Natural killer cell treated with Interleukin-12 subunit alpha and Interleukin-12 subunit beta and Interleukin-15 and Interleukin-18, amount 100 ng/mL, for 72 hours (primary cell): ENCODE results near the gene TACC3. TPM values are rescaled to one million over a fixed set of nuclear protein-coding genes. Genes with fewer than 3 reads are reported as not detected.

Experiments used
- ATAC-seq, 2 donors: fragments of 150-1000 bp; cut with Tn5 transposase in 1 of 2; sonication (Bioruptor Pico), chemical (Tn5 transposase) in 1 of 2; 2 replicates each; pipeline ENCODE4 v1.10.0; 2021
- DNase-seq: peaks from one replicate; pipeline ENCODE4 v3.0.0; 2022; ENCODE audit warnings: low spot score
- H3K27ac Mint-ChIP-seq, 2 donors: 1 replicate in 1 of 2; 2 replicates in 1 of 2; pipeline ENCODE4 v1.8.0; 2022; ENCODE audit warnings: mixed read lengths in 2 of 2, mild to moderate bottlenecking in 1 of 2, moderate library complexity in 1 of 2
- H3K27me3 Mint-ChIP-seq, 2 donors: 1 replicate in 1 of 2; 2 replicates in 1 of 2; pipeline ENCODE4 v1.8.0; 2022; ENCODE audit warnings: mixed read lengths in 2 of 2
- H3K36me3 Mint-ChIP-seq: one replicate; pipeline ENCODE4 v1.8.0; 2022; ENCODE audit warnings: mixed read lengths
- H3K4me1 Mint-ChIP-seq, 2 donors: 1 replicate in 1 of 2; 2 replicates in 1 of 2; pipeline ENCODE4 v1.8.0; 2022; ENCODE audit warnings: low read depth in 2 of 2, mixed read lengths in 2 of 2, mild to moderate bottlenecking in 1 of 2
- H3K4me3 Mint-ChIP-seq: one replicate; pipeline ENCODE4 v1.8.0; 2022; ENCODE audit warnings: mixed read lengths
- H3K9me3 Mint-ChIP-seq: 2 replicates; pipeline ENCODE4 v1.8.0; 2022; ENCODE audit warnings: mixed read lengths
- total RNA-seq, 2 donors: library from RNA; stranded (reverse); gene quantifications; one replicate each; pipeline ENCODE4 v1.2.3, GENCODE V29; 2022

TACC3 gene
- total RNA-seq, 2 donors from 2014 or later = 97.2 to 212 TPM

DNA sequence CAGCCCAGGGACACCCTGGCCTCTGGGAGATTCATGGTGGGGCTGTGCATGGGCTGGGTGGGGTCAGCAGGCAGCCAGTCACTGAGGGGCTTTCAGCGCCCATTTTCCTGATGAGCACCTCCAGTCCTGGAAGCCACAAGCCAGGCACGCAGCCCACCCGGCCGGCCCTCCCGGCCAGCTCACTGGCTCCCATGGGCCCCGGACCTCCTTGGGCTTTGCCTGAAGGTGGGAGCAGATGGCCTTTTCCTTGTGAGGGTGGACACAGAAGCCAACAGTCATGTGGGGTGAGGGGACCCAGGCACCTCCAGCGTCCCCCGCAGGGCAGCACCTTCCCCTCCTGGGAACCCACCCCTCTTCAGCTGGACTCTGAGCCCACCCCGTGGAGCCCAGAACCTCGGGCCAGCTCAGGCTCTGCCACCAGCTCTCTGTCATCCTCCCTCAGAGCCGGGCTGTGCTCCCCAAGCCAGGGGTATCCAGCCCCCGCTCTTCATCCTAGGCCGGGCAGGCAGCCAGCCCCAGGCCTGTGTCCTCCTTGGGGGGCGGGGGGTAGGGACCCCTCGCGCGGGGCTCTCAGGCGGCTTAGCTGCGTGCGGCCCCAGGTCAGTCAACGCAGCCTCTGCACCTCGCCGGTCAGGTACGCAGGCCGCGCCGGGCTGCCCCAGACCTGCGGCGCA is 71.0 kb downstream of the TACC3 start:
- Mint-ChIP-seq H3K4me3 (no peak overlapping the region), H3K4me1 (no peaks in the 10 kb centered on the region), H3K27me3 (peaks cover 0 to 7% of the 10 kb centered on the region in 2 donors), H3K27ac (no peak overlapping the region), H3K36me3 (no peaks in the 10 kb centered on the region), H3K9me3 (no peaks in the 10 kb centered on the region)
- no peak for DNase-seq
- ATAC-seq = no peak

DNA sequence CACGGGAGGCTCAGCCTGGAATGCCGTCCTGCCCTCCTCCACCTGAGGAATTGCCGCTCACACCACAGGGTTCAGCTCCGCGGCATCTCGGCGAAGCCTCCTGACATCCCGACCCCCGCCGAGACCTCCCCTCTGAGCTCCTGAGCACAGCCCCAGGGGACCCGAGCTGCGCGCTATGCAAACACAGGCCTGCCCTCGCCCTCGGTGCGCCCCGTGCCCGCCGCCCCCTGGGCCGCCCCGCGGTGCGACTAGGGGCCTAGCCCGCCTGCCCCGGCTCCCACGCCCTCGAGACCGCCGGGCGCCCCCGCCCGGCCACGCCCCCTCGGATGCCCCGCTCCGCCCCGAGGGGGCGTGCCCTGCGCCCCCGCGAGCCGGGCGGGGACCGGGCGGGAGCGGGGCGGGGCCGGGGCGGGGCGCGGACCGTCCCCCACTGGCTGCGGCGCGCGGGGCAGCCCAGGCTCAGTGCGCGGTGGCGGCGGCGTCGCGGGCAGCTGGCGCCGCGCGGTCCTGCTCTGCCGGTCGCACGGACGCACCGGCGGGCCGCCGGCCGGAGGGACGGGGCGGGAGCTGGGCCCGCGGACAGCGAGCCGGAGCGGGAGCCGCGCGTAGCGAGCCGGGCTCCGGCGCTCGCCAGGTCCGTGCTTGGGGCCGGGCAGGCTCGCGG is 71.6 kb downstream of the TACC3 start, which contains the start of gene FGFR3:
TSS of gene FGFR3 (plus strand) at position 462 of the 664 bp plus-strand sequence. CDS start 642 bp downstream, outside the sequence.
- H3K9me3 Mint-ChIP-seq = no peaks in the 10 kb centered on the region
- peaks cover 0 to 7% of the 10 kb centered on the region in 2 donors for H3K27me3 Mint-ChIP-seq
- no peaks in the 10 kb centered on the region for H3K36me3 Mint-ChIP-seq
- H3K4me1 Mint-ChIP-seq = no peaks in the 10 kb centered on the region
- ATAC-seq = peak; percentile 73 to 90
- H3K4me3 Mint-ChIP-seq = no peak within 1 kb of the TSS
- H3K27ac Mint-ChIP-seq = no peak within 1 kb of the TSS
- no peak for DNase-seq

DNA sequence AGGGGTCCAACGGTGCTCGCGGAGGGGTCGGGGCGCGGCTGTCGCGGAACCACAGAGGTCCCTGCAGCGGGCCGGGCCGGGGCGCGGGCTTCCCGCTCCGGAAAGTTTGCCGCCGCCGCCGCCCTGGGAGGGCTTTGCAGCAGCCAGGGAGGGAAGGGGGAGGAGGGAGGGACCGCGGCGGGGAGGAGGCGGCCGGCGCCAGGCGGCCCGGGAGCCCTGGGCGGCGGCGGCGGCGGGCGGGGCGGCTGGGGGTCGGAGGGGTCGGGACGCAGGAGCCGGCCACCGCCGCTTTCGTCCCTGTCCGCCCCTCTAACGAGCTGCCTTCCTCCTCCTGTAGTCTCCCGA is 72.1 kb downstream of the TACC3 start:
- no peaks in the 10 kb centered on the region for H3K36me3 Mint-ChIP-seq
- peaks cover 0 to 7% of the 10 kb centered on the region in 2 donors for H3K27me3 Mint-ChIP-seq
- peak; percentile 14 to 26 for ATAC-seq
- H3K4me3 Mint-ChIP-seq = no peak overlapping the region
- no peak overlapping the region for H3K27ac Mint-ChIP-seq
- H3K4me1 Mint-ChIP-seq = no peaks in the 10 kb centered on the region
- DNase-seq = no peak
- no peaks in the 10 kb centered on the region for H3K9me3 Mint-ChIP-seq

DNA sequence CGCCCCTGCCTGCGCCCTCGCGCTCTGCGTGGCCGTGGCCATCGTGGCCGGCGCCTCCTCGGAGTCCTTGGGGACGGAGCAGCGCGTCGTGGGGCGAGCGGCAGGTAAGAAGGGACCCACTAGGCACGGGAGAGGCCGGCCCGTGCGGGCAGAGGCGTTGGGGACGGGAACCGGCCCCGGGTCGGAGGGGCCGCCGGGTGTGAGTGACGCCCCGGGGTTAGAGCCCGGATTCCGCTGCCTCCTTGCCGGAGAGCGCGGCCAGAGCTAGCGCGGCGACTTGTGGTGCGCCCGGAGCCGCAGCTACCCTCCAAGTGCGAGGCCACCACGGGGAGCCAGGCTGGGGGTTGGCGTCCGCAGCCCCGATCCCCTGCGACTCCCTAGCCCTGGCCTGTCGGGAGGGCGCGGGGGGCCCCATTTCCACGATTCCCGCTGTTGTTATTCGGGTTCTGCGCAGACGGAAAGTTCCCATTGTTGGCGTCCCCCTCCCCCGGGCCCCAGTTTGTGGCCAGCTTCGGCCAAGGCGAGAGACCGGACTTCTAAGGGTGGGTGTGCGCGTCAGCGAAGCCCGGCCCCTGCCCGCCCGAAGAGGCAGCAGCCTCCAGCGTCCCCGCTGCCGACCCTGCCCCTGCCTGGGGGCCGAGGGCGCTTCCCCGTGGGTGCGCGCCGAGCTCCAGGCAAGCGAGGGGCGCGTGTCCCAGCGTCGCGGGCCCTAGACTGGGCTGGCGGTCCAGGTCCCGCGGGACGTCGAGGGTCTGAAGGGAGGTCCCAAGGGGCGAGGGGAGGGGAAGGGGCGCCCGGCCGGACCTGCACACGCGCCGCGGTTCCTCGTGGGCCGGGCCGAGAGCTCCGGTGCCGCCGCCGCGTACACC is 72.9 kb downstream of the TACC3 start:
- H3K9me3 Mint-ChIP-seq = no peaks in the 10 kb centered on the region
- peaks cover 0 to 7% of the 10 kb centered on the region in 2 donors for H3K27me3 Mint-ChIP-seq
- no peaks in the 10 kb centered on the region for H3K4me1 Mint-ChIP-seq
- DNase-seq = no peak
- no peak overlapping the region for H3K4me3 Mint-ChIP-seq
- no peaks in the 10 kb centered on the region for H3K36me3 Mint-ChIP-seq
- no peak overlapping the region for H3K27ac Mint-ChIP-seq
- no peak for ATAC-seq

Other genes with a start within 250 kb of the TACC3 start
- 1 to 10 TPM in 1 of 2 donors, under 1 TPM in 1; 0.78 to 6.2 TPM for gene FAM53A, start 37.2 kb upstream of the TACC3 start, total RNA-seq
- gene SLBP, start 9.2 kb upstream of the TACC3 start, total RNA-seq = 100 to 1,000 TPM in 1 of 2 donors, 10 to 100 TPM in 1; 83.0 to 129 TPM
- 10 to 100 TPM; 19.6 to 21.2 TPM for gene TMEM129, start 198 bp upstream of the TACC3 start, total RNA-seq
- not detected for gene FGFR3, start 71.8 kb downstream of the TACC3 start, total RNA-seq
- 100 to 1,000 TPM in 1 of 2 donors, 10 to 100 TPM in 1; 64.5 to 129 TPM for gene LETM1, start 134.6 kb downstream of the TACC3 start, total RNA-seq
- 100 to 1,000 TPM; 127 to 375 TPM for gene NSD2, start 149.9 kb downstream of the TACC3 start, total RNA-seq